ENCODE data around the gene TESMIN. TPM values are rescaled to one million over a fixed set of nuclear protein-coding genes. Genes with fewer than 3 reads are reported as not detected.
A peak's percentile ranks its signal among the peaks of the same experiment; 100 is the strongest.

The TESMIN gene
- total RNA-seq, 1 donor from 2014 or later, result 1.1 TPM

GRCh38 chr11:68659158-68659921, 92.0 kb downstream of the TESMIN start:
- DNase-seq, result peak; percentile 50

DNA sequence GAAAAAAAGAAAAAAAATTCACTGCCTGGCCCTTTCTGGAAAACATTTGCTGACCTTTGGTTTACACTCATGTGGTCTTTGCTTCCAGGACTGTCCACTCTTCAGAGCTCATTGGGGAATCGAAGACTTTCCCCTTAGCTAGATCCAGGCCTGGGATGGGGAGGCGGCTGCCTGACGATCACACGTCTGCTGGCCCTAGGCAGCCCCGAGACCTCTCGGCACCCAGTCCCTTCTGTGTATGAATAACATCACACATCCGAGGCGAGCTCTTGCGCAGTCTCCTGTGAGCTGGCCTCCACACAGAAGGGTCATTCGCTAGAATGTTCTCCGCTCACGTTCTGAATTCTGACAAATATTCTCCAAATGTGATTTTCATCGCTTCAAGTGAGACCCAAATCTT, 92.7 kb downstream of the TESMIN start:
- no peak for DNase-seq

GRCh38 chr11:68658097-68658496, 93.2 kb downstream of the TESMIN start:
- no peak for DNase-seq

Other genes starting within 250 kb of the TESMIN start
- 5.3 TPM for gene GAL, start 67.0 kb downstream of the TESMIN start, total RNA-seq
- gene CPT1A, start 90.4 kb upstream of the TESMIN start, total RNA-seq, result 13.6 TPM
- gene MRPL21, start 152.3 kb upstream of the TESMIN start, total RNA-seq, result 42.9 TPM
- 11.0 TPM for gene IGHMBP2, start 152.4 kb upstream of the TESMIN start, total RNA-seq
- gene MRGPRD, start 229.5 kb upstream of the TESMIN start, total RNA-seq, result not detected

All from skin of body (tissue), 2 donors.